Daoy (cell line): ENCODE measurements around the gene DEDD2. TPM values are rescaled to one million over a fixed set of nuclear protein-coding genes. Genes with fewer than 3 reads are reported as not detected.

Experiments
- DNase-seq: peaks from one replicate; pipeline ENCODE4 v3.0.0-alpha.2; 2015; ENCODE audit warnings: low read depth
- total RNA-seq: library from RNA; depleted of rRNA; stranded (reverse); fragments of >200 nt; shearing (Covaris generic); gene quantifications from 2 replicates; pipeline ENCODE4 v1.2.3, GENCODE V29; 2014

The DEDD2 gene
- total RNA-seq, 1 experiment from 2014 or later = 33.7 TPM

- DNase-seq = no peak
Measured at GRCh38 chr19:42173695-42174094, 43.8 kb downstream of the DEDD2 start.

GRCh38 chr19:42172261-42172660 lies 45.2 kb downstream of the DEDD2 start:
- no peak for DNase-seq

GRCh38 chr19:42170715-42171114 lies 46.8 kb downstream of the DEDD2 start:
- no peak for DNase-seq

GRCh38 chr19:42169486-42170413 lies 47.7 kb downstream of the DEDD2 start:
- DNase-seq = no peak

- no peak for DNase-seq
Measured at GRCh38 chr19:42168206-42168605, 49.3 kb downstream of the DEDD2 start.

- no peak for DNase-seq
Measured at GRCh38 chr19:42166316-42166715, 51.2 kb downstream of the DEDD2 start.

- DNase-seq = no peak
Measured at GRCh38 chr19:42165146-42165545, 52.3 kb downstream of the DEDD2 start.

GRCh38 chr19:42161616-42162263 lies 55.7 kb downstream of the DEDD2 start:
- DNase-seq = no peak

- DNase-seq = no peak
Measured at GRCh38 chr19:42159942-42160341, 57.5 kb downstream of the DEDD2 start.

GRCh38 chr19:42158926-42159325 lies 58.6 kb downstream of the DEDD2 start:
- DNase-seq = no peak

- no peak for DNase-seq
Measured at GRCh38 chr19:42156571-42156970, 60.9 kb downstream of the DEDD2 start.

- DNase-seq = no peak
Measured at GRCh38 chr19:42155796-42156195, 61.7 kb downstream of the DEDD2 start.

GRCh38 chr19:42154471-42155323 lies 62.8 kb downstream of the DEDD2 start:
- DNase-seq = no peak

- no peak for DNase-seq
Measured at GRCh38 chr19:42153672-42154433, 63.6 kb downstream of the DEDD2 start.

GRCh38 chr19:42152910-42153671 lies 64.4 kb downstream of the DEDD2 start:
- no peak for DNase-seq

- DNase-seq = no peak
Measured at GRCh38 chr19:42151782-42152684, 65.4 kb downstream of the DEDD2 start.

- DNase-seq = no peak
Measured at GRCh38 chr19:42150911-42151361, 66.5 kb downstream of the DEDD2 start.

GRCh38 chr19:42150364-42150763 lies 67.1 kb downstream of the DEDD2 start:
- no peak for DNase-seq

GRCh38 chr19:42149447-42150202 lies 67.9 kb downstream of the DEDD2 start:
- no peak for DNase-seq
